Stimulated activated naive B cell treated with anti-CD40 and anti-IgM and Interleukin-4, amounts not matched to agents 10 μg/mL and 1 μg/mL and 100 μg/mL, for 72 hours (primary cell): ENCODE data around the gene WDR88.
"Not testable (repeated sequence)": the region's sequence is repeated elsewhere in the genome, so short reads cannot be mapped to it uniquely, and the experiment has no call there.

Experiments
- ATAC-seq, 2 donors: fragments of 150-1000 bp; cut with Tn5 transposase; replicated peaks; 2 replicates each; pipeline ENCODE4 v1.10.0; 2021; ENCODE audit warnings: moderate library complexity in 1 of 2
- DNase-seq: peaks from one replicate; pipeline ENCODE4 v3.0.0; 2021
- H3K27ac Mint-ChIP-seq: one replicate; pipeline ENCODE4 v1.8.0; 2022; ENCODE audit warnings: mild to moderate bottlenecking, mixed read lengths
- H3K27me3 Mint-ChIP-seq, 2 donors: one replicate each; pipeline ENCODE4 v1.8.0; 2022; ENCODE audit warnings: mixed read lengths in 2 of 2
- H3K36me3 Mint-ChIP-seq, 2 donors: one replicate each; pipeline ENCODE4 v1.8.0; 2022; ENCODE audit warnings: mixed read lengths in 2 of 2, mild to moderate bottlenecking in 1 of 2
- H3K4me1 Mint-ChIP-seq, 2 donors: one replicate each; pipeline ENCODE4 v1.8.0; 2022; ENCODE audit warnings: mixed read lengths in 2 of 2, mild to moderate bottlenecking in 1 of 2
- H3K4me3 Mint-ChIP-seq, 2 donors: one replicate each; pipeline ENCODE4 v1.8.0; 2022; ENCODE audit warnings: mild to moderate bottlenecking in 2 of 2, mixed read lengths in 2 of 2, moderate library complexity in 1 of 2
- H3K9me3 Mint-ChIP-seq, 2 donors: one replicate each; pipeline ENCODE4 v1.8.0; 2022; ENCODE audit warnings: mixed read lengths in 2 of 2, mild to moderate bottlenecking in 1 of 2

Gene WDR88

GRCh38 chr19:33168528-33168927 lies 36.6 kb downstream of the WDR88 start:
- no peak overlapping the region for H3K27ac Mint-ChIP-seq
- peaks cover 9 to 11% of the 10 kb centered on the region in 2 donors for H3K9me3 Mint-ChIP-seq
- DNase-seq (no peak), ATAC-seq (no peak)
- H3K4me3 Mint-ChIP-seq, result no peak overlapping the region
- H3K27me3 Mint-ChIP-seq, result no peaks in the 10 kb centered on the region
- peaks cover 22 to 24% of the 10 kb centered on the region in 2 donors for H3K36me3 Mint-ChIP-seq
- H3K4me1 Mint-ChIP-seq, result peaks cover 8 to 24% of the 10 kb centered on the region in 2 donors

- ATAC-seq (no peak), DNase-seq (no peak)
- Mint-ChIP-seq H3K4me3 (no peak overlapping the region), H3K9me3 (peaks cover 9 to 11% of the 10 kb centered on the region in 2 donors), H3K36me3 (peaks cover 18 to 24% of the 10 kb centered on the region in 2 donors), H3K27me3 (no peaks in the 10 kb centered on the region), H3K4me1 (peaks cover 21 to 46% of the 10 kb centered on the region in 2 donors), H3K27ac (no peak overlapping the region)
These were observed 39.4 kb downstream of the WDR88 start for GRCh38 chr19:33171222-33171795.

GRCh38 chr19:33171916-33172359 lies 40.0 kb downstream of the WDR88 start:
- DNase-seq (no peak), ATAC-seq (no peak)
- Mint-ChIP-seq H3K27ac (no peak overlapping the region), H3K36me3 (peaks cover 20 to 27% of the 10 kb centered on the region in 2 donors), H3K9me3 (peaks cover 9 to 13% of the 10 kb centered on the region in 2 donors), H3K4me3 (no peak overlapping the region), H3K4me1 (peaks cover 23 to 52% of the 10 kb centered on the region in 2 donors), H3K27me3 (peaks cover 3 to 4% of the 10 kb centered on the region in 2 donors)

GRCh38 chr19:33174186-33174585 lies 42.3 kb downstream of the WDR88 start:
- Mint-ChIP-seq H3K4me3 (peak overlapping the region in 1 of 2 donors; percentile 14), H3K27ac (no peak overlapping the region)
- DNase-seq, result no peak

GRCh38 chr19:33175156-33175782 lies 43.4 kb downstream of the WDR88 start:
- peaks cover 7 to 10% of the 10 kb centered on the region in 2 donors for H3K36me3 Mint-ChIP-seq
- peak overlapping the region; percentile 98 to 99 for H3K4me3 Mint-ChIP-seq
- H3K4me1 Mint-ChIP-seq, result peaks cover 26 to 67% of the 10 kb centered on the region in 2 donors
- no peak for ATAC-seq
- peak overlapping the region; percentile 99 for H3K27ac Mint-ChIP-seq
- peaks cover 5% of the 10 kb centered on the region in 2 donors for H3K27me3 Mint-ChIP-seq
- peaks cover 0 to 1% of the 10 kb centered on the region in 2 donors for H3K9me3 Mint-ChIP-seq
- DNase-seq, result no peak

More at GRCh38 chr19:33174186-33174585, 42.3 kb downstream of the WDR88 start:
- Mint-ChIP-seq H3K36me3 (peaks cover 8 to 12% of the 10 kb centered on the region in 2 donors), H3K27me3 (peaks cover 5% of the 10 kb centered on the region in 2 donors), H3K9me3 (peaks cover under 1 to 3% of the 10 kb centered on the region in 2 donors), H3K4me1 (peaks cover 27 to 65% of the 10 kb centered on the region in 2 donors)
- ATAC-seq, result no peak

- peak overlapping the region; percentile 99 for H3K27ac Mint-ChIP-seq
- H3K36me3 Mint-ChIP-seq, result peaks cover 7 to 10% of the 10 kb centered on the region in 2 donors
- peaks cover 26 to 67% of the 10 kb centered on the region in 2 donors for H3K4me1 Mint-ChIP-seq
- H3K4me3 Mint-ChIP-seq, result peak overlapping the region; percentile 98 to 99
- no peak for DNase-seq
- H3K27me3 Mint-ChIP-seq, result peaks cover 5% of the 10 kb centered on the region in 2 donors
- peak; percentile 0 to 1 for ATAC-seq
- H3K9me3 Mint-ChIP-seq, result peaks cover 0 to 1% of the 10 kb centered on the region in 2 donors
These were observed 44.2 kb downstream of the WDR88 start for GRCh38 chr19:33175886-33176669.

- peaks cover 0 to 1% of the 10 kb centered on the region in 2 donors for H3K9me3 Mint-ChIP-seq
- H3K4me3 Mint-ChIP-seq, result peak overlapping the region; percentile 98 to 99
- ATAC-seq (peak; percentile 87 to 89), DNase-seq (peak; percentile 97)
- H3K4me1 Mint-ChIP-seq, result peaks cover 26 to 67% of the 10 kb centered on the region in 2 donors
- H3K27ac Mint-ChIP-seq, result peak overlapping the region; percentile 99
- peaks cover 7 to 10% of the 10 kb centered on the region in 2 donors for H3K36me3 Mint-ChIP-seq
- peaks cover 5% of the 10 kb centered on the region in 2 donors for H3K27me3 Mint-ChIP-seq
These were observed 44.9 kb downstream of the WDR88 start for GRCh38 chr19:33176670-33177416.

GRCh38 chr19:33177417-33177979 lies 45.6 kb downstream of the WDR88 start:
- Mint-ChIP-seq H3K36me3 (peaks cover 5 to 8% of the 10 kb centered on the region in 2 donors), H3K27me3 (peaks cover 5% of the 10 kb centered on the region in 2 donors), H3K4me1 (peaks cover 24 to 63% of the 10 kb centered on the region in 2 donors), H3K4me3 (peak overlapping the region; percentile 98 to 99), H3K9me3 (peaks cover 0 to 1% of the 10 kb centered on the region in 2 donors), H3K27ac (peak overlapping the region; percentile 99)
- ATAC-seq (peak; percentile 40 to 44), DNase-seq (no peak)

- ATAC-seq (no peak), DNase-seq (no peak)
- Mint-ChIP-seq H3K4me1 (peaks cover 0 to 2% of the 10 kb centered on the region in 2 donors), H3K27me3 (peaks cover 9 to 10% of the 10 kb centered on the region in 2 donors), H3K36me3 (no peaks in the 10 kb centered on the region), H3K9me3 (no peaks in the 10 kb centered on the region), H3K27ac (peak overlapping the region; percentile 42), H3K4me3 (no peak overlapping the region)
These were observed 54.7 kb downstream of the WDR88 start for GRCh38 chr19:33186431-33187182.

- peaks cover 0 to 2% of the 10 kb centered on the region in 2 donors for H3K4me1 Mint-ChIP-seq
- no peak for ATAC-seq
- peaks cover 14 to 16% of the 10 kb centered on the region in 2 donors for H3K27me3 Mint-ChIP-seq
- H3K9me3 Mint-ChIP-seq, result no peaks in the 10 kb centered on the region
- DNase-seq, result no peak
- no peaks in the 10 kb centered on the region for H3K36me3 Mint-ChIP-seq
- no peak overlapping the region for H3K4me3 Mint-ChIP-seq
- H3K27ac Mint-ChIP-seq, result no peak overlapping the region
These were observed 55.2 kb downstream of the WDR88 start for GRCh38 chr19:33187183-33187540.

GRCh38 chr19:33189453-33189852 lies 57.5 kb downstream of the WDR88 start:
- Mint-ChIP-seq H3K9me3 (no peaks in the 10 kb centered on the region), H3K27me3 (peaks cover 32 to 34% of the 10 kb centered on the region in 2 donors), H3K4me1 (peaks cover 0 to 6% of the 10 kb centered on the region in 2 donors), H3K36me3 (no peaks in the 10 kb centered on the region), H3K27ac (no peak overlapping the region), H3K4me3 (no peak overlapping the region)
- DNase-seq (no peak), ATAC-seq (no peak)

- DNase-seq, H3K4me1 Mint-ChIP-seq, H3K9me3 Mint-ChIP-seq, H3K4me3 Mint-ChIP-seq, H3K27ac Mint-ChIP-seq, ATAC-seq, H3K36me3 Mint-ChIP-seq: not testable (repeated sequence)
- H3K27me3 Mint-ChIP-seq, result peaks cover 32 to 45% of the 10 kb centered on the region in 2 donors
These were observed 59.2 kb downstream of the WDR88 start for GRCh38 chr19:33191092-33191491.

- Mint-ChIP-seq H3K27ac (peak overlapping the region; percentile 42), H3K4me1 (peaks cover 0 to 5% of the 10 kb centered on the region in 2 donors), H3K9me3 (no peaks in the 10 kb centered on the region), H3K4me3 (no peak overlapping the region), H3K36me3 (no peaks in the 10 kb centered on the region), H3K27me3 (peaks cover 32 to 46% of the 10 kb centered on the region in 2 donors)
- no peak for ATAC-seq
- DNase-seq, result no peak
These were observed 59.6 kb downstream of the WDR88 start for GRCh38 chr19:33191501-33191900.
